Vagina (tissue), 2 donors: ENCODE results near the gene BCOR. TPM values are rescaled to one million over a fixed set of nuclear protein-coding genes. Genes with fewer than 3 reads are reported as not detected.
A peak's percentile ranks its signal among the peaks of the same experiment; 100 is the strongest.

Experiments
- DNase-seq, 2 donors: peaks; one replicate each; pipeline ENCODE4 v3.0.0-alpha.2; 2017; ENCODE audit errors: extremely low spot score in 2 of 2
- H3K27ac ChIP-seq: fragments of 200-600 bp; sonication (generic); one replicate; pipeline ENCODE4 v1.5.1; 2019
- H3K27me3 ChIP-seq: fragments of 200-600 bp; sonication (generic); one replicate; pipeline ENCODE4 v1.5.1; 2019
- H3K36me3 ChIP-seq, 2 donors: fragments of 200-600 bp; sonication (generic); one replicate each; pipeline ENCODE4 v1.5.1; 2017 to 2019
- H3K4me1 ChIP-seq: fragments of 200-600 bp; sonication (generic); one replicate; pipeline ENCODE4 v1.5.1; 2019
- H3K4me3 ChIP-seq, 2 donors: fragments of 200-600 bp; sonication (generic); 1 replicate in 1 of 2; 2 replicates in 1 of 2; pipeline ENCODE4 v1.5.1; 2016 to 2019
- H3K9me3 ChIP-seq: fragments of 200-600 bp; sonication (generic); one replicate; pipeline ENCODE4 v1.5.1; 2019
- POLR2A ChIP-seq, 2 donors: fragments of 450-650 bp; IDR thresholded peaks; one replicate each; pipeline ENCODE4 v1.6.1; 2017; ENCODE audit warnings: antibody characterized with exemption in 2 of 2, mild to moderate bottlenecking in 2 of 2, moderate library complexity in 2 of 2
- POLR2AphosphoS5 ChIP-seq, 2 donors: sonication (generic); formaldehyde crosslinking; IDR thresholded peaks; one replicate each; pipeline ENCODE4 v1.9.0; 2017; ENCODE audit warnings: antibody characterized with exemption in 2 of 2, mild to moderate bottlenecking in 2 of 2, low read depth in 1 of 2; ENCODE audit not compliant: insufficient read depth in 1 of 2
- intact Hi-C: fragments of 100-400 bp; cut with DNase I; formaldehyde crosslinking; loops from one replicate; pipeline ENCODE4 v1.15.1; 2023
- total RNA-seq: library from RNA; depleted of rRNA; stranded (reverse); fragments of >200 nt; gene quantifications from one replicate; pipeline ENCODE4 v1.2.3, GENCODE V29; 2016
- TF ChIP-seq, protein P1 (sequence below), 3 experiments: fragments of 450-650 bp in 2 of 3; fragments of 200-600 bp in 1 of 3; sonication (generic) in 1 of 3; IDR thresholded peaks; one replicate each; pipeline ENCODE4 v1.5.1; 2017 to 2019; ENCODE audit warnings: antibody characterized with exemption in 3 of 3, mild to moderate bottlenecking in 2 of 3, moderate library complexity in 2 of 3

The BCOR gene
- total RNA-seq, 1 donor from 2014 or later = 19.9 TPM

DNA sequence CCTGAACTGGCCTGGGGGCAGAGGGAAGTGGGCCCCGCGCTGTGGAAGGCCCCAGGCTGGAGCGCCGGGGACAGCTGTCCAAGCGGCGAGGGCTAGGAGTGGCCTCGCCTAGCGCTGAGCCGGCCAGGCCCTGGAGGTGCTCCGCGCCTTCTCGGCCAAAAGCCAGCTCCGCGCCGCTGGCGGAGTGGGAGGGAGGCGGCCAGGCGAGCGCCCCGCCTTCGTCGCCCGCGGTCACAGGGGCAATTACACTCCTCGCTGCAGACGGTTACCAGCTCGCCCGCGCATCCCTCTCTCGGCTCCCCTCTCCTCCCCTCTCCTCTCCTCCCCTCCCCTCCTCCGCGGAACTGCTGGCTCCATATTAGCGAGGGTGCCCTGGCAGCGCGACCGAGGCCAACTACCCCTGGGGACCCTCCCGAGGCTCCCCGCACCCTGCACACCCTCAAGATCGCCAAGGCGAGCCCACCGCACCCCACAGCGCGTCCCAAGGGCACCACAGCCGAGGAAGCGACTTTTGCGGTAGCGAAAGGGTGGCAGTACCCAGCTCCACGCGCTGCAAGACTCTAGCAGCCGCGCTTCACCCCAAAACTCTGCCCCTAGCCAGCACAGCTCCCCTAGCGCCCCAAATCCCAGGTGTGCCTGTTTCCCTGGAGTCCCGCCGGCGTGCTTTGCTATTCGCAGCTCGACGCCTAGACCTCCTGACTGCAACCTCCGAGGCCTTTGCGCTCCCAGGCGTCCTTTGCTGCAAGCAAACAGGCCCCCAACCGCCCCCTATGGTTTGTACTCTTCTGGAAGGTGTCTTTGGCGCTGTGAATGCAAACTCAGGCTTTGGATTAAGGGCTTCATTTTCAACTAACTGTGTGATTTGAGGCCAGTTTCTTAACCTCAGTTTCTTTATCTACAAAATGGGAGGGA, 91.4 kb downstream of the BCOR start:
- Histone ChIP-seq H3K27ac (no peak overlapping the region), H3K36me3 (no peaks in the 10 kb centered on the region), H3K27me3 (no peaks in the 10 kb centered on the region), H3K9me3 (no peaks in the 10 kb centered on the region), H3K4me1 (peaks cover 21% of the 10 kb centered on the region), H3K4me3 (peak overlapping the region; percentile 2 to 12)
- TF ChIP-seq POLR2AphosphoS5 (IDR thresholded peaks at IDR 0.05; ENCODE audit: insufficient read depth in 1 of 2, low read depth in 1 of 2) (no peak), POLR2A (IDR thresholded peaks at IDR 0.05) (no peak)
- TF ChIP-seq, protein P1, sequence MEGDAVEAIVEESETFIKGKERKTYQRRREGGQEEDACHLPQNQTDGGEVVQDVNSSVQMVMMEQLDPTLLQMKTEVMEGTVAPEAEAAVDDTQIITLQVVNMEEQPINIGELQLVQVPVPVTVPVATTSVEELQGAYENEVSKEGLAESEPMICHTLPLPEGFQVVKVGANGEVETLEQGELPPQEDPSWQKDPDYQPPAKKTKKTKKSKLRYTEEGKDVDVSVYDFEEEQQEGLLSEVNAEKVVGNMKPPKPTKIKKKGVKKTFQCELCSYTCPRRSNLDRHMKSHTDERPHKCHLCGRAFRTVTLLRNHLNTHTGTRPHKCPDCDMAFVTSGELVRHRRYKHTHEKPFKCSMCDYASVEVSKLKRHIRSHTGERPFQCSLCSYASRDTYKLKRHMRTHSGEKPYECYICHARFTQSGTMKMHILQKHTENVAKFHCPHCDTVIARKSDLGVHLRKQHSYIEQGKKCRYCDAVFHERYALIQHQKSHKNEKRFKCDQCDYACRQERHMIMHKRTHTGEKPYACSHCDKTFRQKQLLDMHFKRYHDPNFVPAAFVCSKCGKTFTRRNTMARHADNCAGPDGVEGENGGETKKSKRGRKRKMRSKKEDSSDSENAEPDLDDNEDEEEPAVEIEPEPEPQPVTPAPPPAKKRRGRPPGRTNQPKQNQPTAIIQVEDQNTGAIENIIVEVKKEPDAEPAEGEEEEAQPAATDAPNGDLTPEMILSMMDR (IDR thresholded peaks at IDR 0.05) = no peak
- DNase-seq = no peak
- intact Hi-C loops = loop anchor here (5.0 kb wide), 1 partner anchor 161 kb away; no protein-coding TSS in a partner anchor

DNA sequence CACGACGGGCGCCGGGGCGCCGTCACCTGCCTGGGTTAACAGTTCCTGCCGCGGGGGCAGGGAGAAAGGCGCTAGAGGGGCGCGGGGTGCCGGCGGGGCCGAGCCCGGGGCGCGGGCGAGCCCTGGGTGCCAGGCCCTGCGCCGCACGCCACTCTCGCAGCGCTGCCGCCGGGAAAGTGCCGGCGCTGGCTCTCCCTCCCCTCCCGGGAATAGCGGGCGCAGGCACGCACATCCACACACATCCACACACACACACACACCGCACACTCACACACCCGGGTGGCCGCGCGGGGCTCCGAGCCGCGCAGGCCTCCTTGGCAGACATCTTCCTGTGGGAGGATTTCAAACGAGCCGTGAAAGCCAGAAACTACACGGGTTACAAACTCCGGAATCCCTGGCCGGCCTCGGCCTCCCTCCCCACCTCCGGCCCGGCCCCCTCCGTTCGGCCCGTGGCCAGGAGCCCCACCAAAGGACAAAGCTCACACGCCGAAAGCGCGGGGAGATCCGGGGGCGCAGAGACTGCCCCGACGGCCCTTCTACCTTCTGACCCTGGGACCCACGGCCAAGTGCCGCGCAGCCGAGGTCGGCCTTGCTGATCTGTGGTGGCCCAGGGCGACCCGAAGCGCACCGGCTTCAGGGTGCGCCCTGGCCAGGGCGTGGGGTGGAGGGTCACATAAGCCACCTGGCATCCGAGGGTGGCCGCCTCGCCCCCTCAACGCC, 92.3 kb downstream of the BCOR start:
- peaks cover 21% of the 10 kb centered on the region for H3K4me1 ChIP-seq

DNA sequence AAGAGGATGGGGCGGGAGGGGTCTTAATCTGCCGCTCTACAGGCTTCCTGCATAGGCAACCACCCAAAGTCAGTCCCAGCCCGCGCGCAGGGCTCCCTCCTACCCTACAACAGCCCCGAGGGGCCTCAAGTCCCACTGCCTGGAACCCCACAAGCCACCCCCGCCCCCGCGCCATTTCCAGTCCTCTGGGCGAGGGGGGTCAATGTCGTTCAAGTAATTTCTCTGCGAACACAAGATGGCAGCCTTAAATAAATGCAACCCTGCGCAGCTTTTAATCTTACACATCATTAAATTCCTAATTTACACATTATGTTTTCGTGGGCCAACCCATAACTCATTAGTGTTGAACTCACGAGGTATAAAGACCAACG, 92.9 kb downstream of the BCOR start:
- intact Hi-C loops = loop anchor here (5.0 kb wide), 1 partner anchor 162 kb away; no protein-coding TSS in a partner anchor

More for the DNA sequence above, 92.3 kb downstream of the BCOR start:
- H3K27me3 ChIP-seq = no peaks in the 10 kb centered on the region
- H3K4me3 ChIP-seq = peak overlapping the region; percentile 2 to 12
- DNase-seq = no peak
- no peaks in the 10 kb centered on the region for H3K9me3 ChIP-seq
- TF ChIP-seq POLR2A (IDR thresholded peaks at IDR 0.05) = no peak
- TF ChIP-seq, protein P1 (IDR thresholded peaks at IDR 0.05) = no peak
- TF ChIP-seq POLR2AphosphoS5 (IDR thresholded peaks at IDR 0.05; ENCODE audit: insufficient read depth in 1 of 2, low read depth in 1 of 2) = peak in 1 of 2 donors; percentile 13
- intact Hi-C loops = loop anchor here (5.0 kb wide), 1 partner anchor 162 kb away; no protein-coding TSS in a partner anchor
- H3K27ac ChIP-seq = no peak overlapping the region
- no peaks in the 10 kb centered on the region for H3K36me3 ChIP-seq

DNA sequence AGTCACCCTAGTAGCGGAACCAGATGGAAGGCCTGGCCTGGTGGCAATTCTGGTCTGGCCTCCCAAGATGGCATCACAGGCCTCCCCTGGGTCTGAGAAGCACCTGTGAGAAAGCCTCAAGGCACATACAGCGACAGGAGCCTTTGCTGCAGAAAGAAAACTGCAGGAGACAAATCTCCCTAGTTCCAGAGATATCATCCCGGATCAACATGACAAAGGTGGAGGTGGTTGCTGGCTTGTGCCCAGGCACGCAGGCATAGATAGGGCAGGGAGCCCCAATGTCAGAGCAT, 93.6 kb downstream of the BCOR start:
- intact Hi-C loops = no loop called here
- Histone ChIP-seq H3K36me3 (no peaks in the 10 kb centered on the region), H3K4me3 (no peak overlapping the region), H3K9me3 (no peaks in the 10 kb centered on the region), H3K4me1 (peaks cover 16% of the 10 kb centered on the region), H3K27me3 (no peaks in the 10 kb centered on the region), H3K27ac (no peak overlapping the region)
- TF ChIP-seq POLR2A (IDR thresholded peaks at IDR 0.05) (no peak), POLR2AphosphoS5 (IDR thresholded peaks at IDR 0.05; ENCODE audit: insufficient read depth in 1 of 2, low read depth in 1 of 2) (no peak)
- TF ChIP-seq, protein P1 (IDR thresholded peaks at IDR 0.05) = no peak
- DNase-seq = no peak

More for the DNA sequence above, 92.9 kb downstream of the BCOR start:
- Histone ChIP-seq H3K4me3 (peak overlapping the region in 1 of 2 donors; percentile 2), H3K36me3 (no peaks in the 10 kb centered on the region), H3K27ac (no peak overlapping the region), H3K4me1 (peaks cover 21% of the 10 kb centered on the region), H3K9me3 (no peaks in the 10 kb centered on the region), H3K27me3 (no peaks in the 10 kb centered on the region)
- no peak for DNase-seq
- no peak for TF ChIP-seq POLR2A (IDR thresholded peaks at IDR 0.05)
- TF ChIP-seq POLR2AphosphoS5 (IDR thresholded peaks at IDR 0.05; ENCODE audit: insufficient read depth in 1 of 2, low read depth in 1 of 2) = no peak
- TF ChIP-seq, protein P1 (IDR thresholded peaks at IDR 0.05) = no peak
